AG09309 (cell line): ENCODE results near the gene MACROH2A2.

ENCODE experiments used
- DNase-seq: peaks from one replicate; pipeline ENCODE4 v3.0.0-alpha.2; 2010; ENCODE audit warnings: low read depth
- H3K4me3 ChIP-seq: 2 replicates; pipeline ENCODE4 v1.5.1; 2011; ENCODE audit warnings: mild to moderate bottlenecking, low read depth, low read length, moderate library complexity; ENCODE audit not compliant: control insufficient read depth
- TF ChIP-seq, protein P1 (sequence below): IDR thresholded peaks from 2 replicates; pipeline ENCODE4 v1.5.1; 2011; ENCODE audit warnings: mild to moderate bottlenecking, low read depth, low read length, inconsistent platforms; ENCODE audit not compliant: insufficient read depth, control insufficient read depth; ENCODE audit errors: missing control alignments

The MACROH2A2 gene

DNA sequence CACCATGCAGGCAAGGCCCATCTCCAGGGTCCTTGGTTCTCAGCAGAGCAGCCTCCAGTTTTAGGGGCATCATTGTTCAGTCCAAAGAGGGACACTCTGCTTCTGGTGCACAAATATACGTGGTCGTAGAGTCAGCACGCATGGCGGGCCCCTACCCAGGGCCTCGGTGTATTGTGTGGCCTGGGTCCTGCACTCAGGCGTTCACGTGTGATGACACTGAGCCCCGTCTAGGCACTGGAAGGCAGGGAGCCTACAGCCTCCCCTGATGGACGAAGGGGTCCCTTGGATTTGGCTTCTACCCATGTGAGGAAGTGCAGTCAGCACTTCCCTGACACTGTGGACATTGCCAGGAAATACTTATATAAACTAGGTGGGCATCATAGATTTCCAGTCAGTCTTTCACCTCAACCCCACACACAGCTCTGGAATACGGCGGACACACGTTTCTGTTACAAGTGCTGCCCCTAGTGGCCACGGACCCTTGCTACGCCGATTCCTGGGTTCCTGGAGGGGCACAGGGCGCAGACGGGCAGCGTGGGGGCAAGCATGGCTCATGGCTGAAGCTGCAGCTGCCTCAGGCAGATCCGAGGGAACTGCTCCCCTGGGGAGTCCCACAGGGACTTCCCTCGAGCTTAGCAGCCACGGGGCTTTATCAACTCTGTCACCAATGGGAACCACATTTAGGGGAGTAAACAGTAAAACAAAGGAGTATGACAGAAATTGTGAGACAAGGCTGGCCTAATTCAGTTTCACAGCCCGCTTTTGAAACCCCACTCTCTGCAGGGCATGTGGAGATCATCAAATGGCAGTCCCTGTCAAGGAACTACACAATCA is 54.5 kb downstream of the MACROH2A2 start:
- TF ChIP-seq, protein P1, sequence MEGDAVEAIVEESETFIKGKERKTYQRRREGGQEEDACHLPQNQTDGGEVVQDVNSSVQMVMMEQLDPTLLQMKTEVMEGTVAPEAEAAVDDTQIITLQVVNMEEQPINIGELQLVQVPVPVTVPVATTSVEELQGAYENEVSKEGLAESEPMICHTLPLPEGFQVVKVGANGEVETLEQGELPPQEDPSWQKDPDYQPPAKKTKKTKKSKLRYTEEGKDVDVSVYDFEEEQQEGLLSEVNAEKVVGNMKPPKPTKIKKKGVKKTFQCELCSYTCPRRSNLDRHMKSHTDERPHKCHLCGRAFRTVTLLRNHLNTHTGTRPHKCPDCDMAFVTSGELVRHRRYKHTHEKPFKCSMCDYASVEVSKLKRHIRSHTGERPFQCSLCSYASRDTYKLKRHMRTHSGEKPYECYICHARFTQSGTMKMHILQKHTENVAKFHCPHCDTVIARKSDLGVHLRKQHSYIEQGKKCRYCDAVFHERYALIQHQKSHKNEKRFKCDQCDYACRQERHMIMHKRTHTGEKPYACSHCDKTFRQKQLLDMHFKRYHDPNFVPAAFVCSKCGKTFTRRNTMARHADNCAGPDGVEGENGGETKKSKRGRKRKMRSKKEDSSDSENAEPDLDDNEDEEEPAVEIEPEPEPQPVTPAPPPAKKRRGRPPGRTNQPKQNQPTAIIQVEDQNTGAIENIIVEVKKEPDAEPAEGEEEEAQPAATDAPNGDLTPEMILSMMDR, result peak; percentile 42
- no peak overlapping the region for H3K4me3 ChIP-seq
- DNase-seq, result no peak

DNA sequence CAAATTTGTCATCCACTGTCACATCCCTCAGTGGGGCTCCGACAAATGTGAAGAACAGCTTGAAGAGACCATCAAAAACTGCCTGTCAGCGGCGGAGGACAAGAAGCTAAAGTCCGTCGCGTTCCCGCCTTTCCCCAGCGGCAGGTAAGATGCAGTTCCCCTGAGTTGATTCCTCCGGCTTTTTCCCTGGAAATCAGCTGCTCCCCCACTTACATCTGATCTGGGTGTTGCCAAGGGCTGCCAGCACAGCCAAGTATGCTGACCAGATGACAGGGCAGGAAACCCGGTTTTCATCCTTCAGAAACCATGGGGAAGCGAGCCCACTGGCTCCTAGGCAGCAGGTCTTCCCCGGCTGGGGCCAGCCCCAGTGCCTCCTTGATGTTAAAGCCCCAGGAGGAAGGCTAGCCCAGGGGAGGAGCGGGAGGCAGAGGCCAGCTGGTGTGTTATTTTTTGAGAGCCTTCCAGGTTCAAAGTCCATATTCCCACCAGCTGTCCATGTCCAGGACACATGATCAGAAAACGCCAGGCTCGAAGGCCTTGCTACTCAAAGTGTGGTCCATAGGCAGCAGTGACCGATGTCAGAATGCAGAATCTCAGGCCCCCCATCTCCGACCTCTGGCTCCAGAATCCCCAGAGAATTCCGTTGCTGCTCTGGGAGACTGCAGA is 56.6 kb downstream of the MACROH2A2 start:
- no peak overlapping the region for H3K4me3 ChIP-seq
- TF ChIP-seq, protein P1, result no peak
- DNase-seq, result no peak

DNA sequence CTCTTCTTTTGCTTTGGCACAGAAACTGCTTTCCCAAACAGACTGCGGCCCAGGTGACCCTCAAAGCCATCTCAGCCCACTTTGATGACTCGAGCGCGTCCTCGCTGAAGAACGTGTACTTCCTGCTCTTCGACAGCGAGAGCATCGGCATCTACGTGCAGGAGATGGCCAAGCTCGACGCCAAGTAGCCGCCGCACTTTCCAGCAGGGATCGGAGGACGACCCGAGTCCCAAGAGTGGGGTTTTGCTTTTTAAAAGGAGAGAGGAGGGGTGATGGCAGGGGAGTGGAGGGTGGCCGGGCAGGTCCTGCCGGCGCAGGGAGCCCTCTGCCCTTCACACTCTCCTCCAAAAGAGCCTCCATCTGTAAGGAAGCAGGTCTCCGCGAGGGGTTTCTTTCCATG is 58.9 kb downstream of the MACROH2A2 start:
- H3K4me3 ChIP-seq, result no peak overlapping the region
- TF ChIP-seq, protein P1, result no peak
- no peak for DNase-seq

GRCh38 chr10:70112071-70112470 is 59.4 kb downstream of the MACROH2A2 start:
- DNase-seq, result no peak
- no peak overlapping the region for H3K4me3 ChIP-seq
- TF ChIP-seq, protein P1, result no peak

GRCh38 chr10:70114902-70115301 is 62.3 kb downstream of the MACROH2A2 start:
- DNase-seq, result no peak
- TF ChIP-seq, protein P1, result peak; percentile 6
- no peak overlapping the region for H3K4me3 ChIP-seq

GRCh38 chr10:70115948-70116682 is 63.5 kb downstream of the MACROH2A2 start:
- DNase-seq, result no peak
- H3K4me3 ChIP-seq, result no peak overlapping the region
- TF ChIP-seq, protein P1, result peak; percentile 88
